ENCODE results near the gene CCDC92B. TPM values are rescaled to one million over a fixed set of nuclear protein-coding genes. Genes with fewer than 3 reads are reported as not detected.

CCDC92B gene
- total RNA-seq, 1 experiment from 2014 or later: 1.9 TPM

- POLR2A ChIA-PET (ENCODE audit: unreplicated experiment): no interaction called here
- peak overlapping the region; percentile 56 for H3K4me2 ChIP-seq
- CTCF ChIA-PET: no interaction called here
Observed at GRCh38 chr17:2795441-2796163, 46.1 kb upstream of the CCDC92B start.

DNA sequence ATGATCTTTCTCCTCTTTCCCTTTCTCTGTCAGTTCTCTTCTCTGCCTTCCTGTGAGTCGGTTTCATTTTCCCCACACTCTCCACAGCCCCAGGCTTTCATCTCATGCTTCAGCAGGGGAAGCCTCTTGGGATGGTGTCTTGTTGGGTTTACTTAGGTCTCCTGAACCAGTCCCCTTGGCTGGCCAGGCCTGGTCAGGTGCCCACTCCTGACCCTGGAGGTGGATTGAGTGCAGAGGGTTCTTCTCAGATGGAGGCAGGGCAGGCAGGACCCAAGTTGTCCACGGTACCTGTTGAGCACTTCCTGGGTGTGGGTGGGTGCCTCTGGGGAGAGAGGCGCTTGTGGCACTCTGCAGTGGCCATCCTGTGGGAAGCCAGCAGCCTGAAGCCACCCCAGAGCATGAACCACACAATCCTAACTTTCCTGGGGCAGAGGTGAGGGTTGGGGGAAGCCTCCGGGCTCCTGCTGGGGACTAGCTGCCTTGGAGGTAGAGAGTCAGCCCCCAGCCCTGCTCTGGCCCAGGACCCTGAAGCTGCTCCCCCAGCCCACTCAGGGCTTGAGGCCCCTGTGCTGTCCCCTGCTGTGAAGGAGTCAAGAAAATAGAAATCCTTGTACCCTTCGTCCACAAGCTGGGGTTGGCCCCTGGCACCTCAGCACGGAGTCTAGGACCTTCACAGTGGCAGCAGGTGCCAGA is 44.8 kb upstream of the CCDC92B start:
- peaks cover 4% of the 10 kb centered on the region; the same call in 1 of the 2 replicates for H3K4me1 ChIP-seq (replicated peaks; ENCODE audit: insufficient read depth)
- no peaks in the 10 kb centered on the region for H3K9me2 ChIP-seq (ENCODE audit: insufficient read depth)
- BruUV-seq (replicated peaks): no TSS peak
- ChIA-PET CTCF (no interaction called here), POLR2A (ENCODE audit: unreplicated experiment) (no interaction called here)
- no peaks in the 10 kb centered on the region for H3K36me3 ChIP-seq (ENCODE audit: low read depth)
- no peaks in the 10 kb centered on the region for H4K20me1 ChIP-seq (ENCODE audit: insufficient read depth)
- intact Hi-C loops (cut with micrococcal nuclease; ENCODE audit: unreplicated experiment): no loop called here
- TF ChIP-seq CTCF (conservative IDR thresholded peaks at IDR 0.05) (no peak), EZH2 (IDR thresholded peaks at IDR 0.05; ENCODE audit: low read depth) (no peak)
- no peak overlapping the region for H3K4me3 ChIP-seq
- peaks cover 8% of the 10 kb centered on the region; the same call in 1 of the 2 replicates for H3F3A ChIP-seq (ENCODE audit: insufficient read depth, low read depth)
- no peak overlapping the region for H2AFZ ChIP-seq
- H3K27ac ChIP-seq: no peak overlapping the region
- no peak overlapping the region for H3K4me2 ChIP-seq
- H3K79me2 ChIP-seq (ENCODE audit: low read depth): no peaks in the 10 kb centered on the region
- H3K27me3 ChIP-seq (ENCODE audit: insufficient read depth, low read depth): peaks cover 24% of the 10 kb centered on the region
- H3K9me3 ChIP-seq (ENCODE audit: insufficient read depth, low read depth): no peaks in the 10 kb centered on the region
- DNase-seq: no peak

More at GRCh38 chr17:2795441-2796163, 46.1 kb upstream of the CCDC92B start:
- peak overlapping the region; percentile 11; the same call in 1 of the 2 replicates for H3K4me3 ChIP-seq
- intact Hi-C loops (cut with micrococcal nuclease; ENCODE audit: unreplicated experiment): no loop called here
- no peaks in the 10 kb centered on the region for H4K20me1 ChIP-seq (ENCODE audit: insufficient read depth)
- peaks cover 30% of the 10 kb centered on the region for H3K27me3 ChIP-seq (ENCODE audit: insufficient read depth, low read depth)
- H3K9me2 ChIP-seq (ENCODE audit: insufficient read depth): no peaks in the 10 kb centered on the region
- peaks cover 4% of the 10 kb centered on the region; the same call in 1 of the 2 replicates for H3K4me1 ChIP-seq (replicated peaks; ENCODE audit: insufficient read depth)
- H2AFZ ChIP-seq: no peak overlapping the region
- peaks cover 8% of the 10 kb centered on the region; the same call in 1 of the 2 replicates for H3F3A ChIP-seq (ENCODE audit: insufficient read depth, low read depth)
- BruUV-seq (replicated peaks): no TSS peak
- no peaks in the 10 kb centered on the region for H3K9me3 ChIP-seq (ENCODE audit: insufficient read depth, low read depth)
- no peak overlapping the region for H3K27ac ChIP-seq
- no peak for DNase-seq
- no peaks in the 10 kb centered on the region for H3K36me3 ChIP-seq (ENCODE audit: low read depth)
- H3K79me2 ChIP-seq (ENCODE audit: low read depth): no peaks in the 10 kb centered on the region
- TF ChIP-seq CTCF (conservative IDR thresholded peaks at IDR 0.05): no peak
- no peak for TF ChIP-seq EZH2 (IDR thresholded peaks at IDR 0.05; ENCODE audit: low read depth)

DNA sequence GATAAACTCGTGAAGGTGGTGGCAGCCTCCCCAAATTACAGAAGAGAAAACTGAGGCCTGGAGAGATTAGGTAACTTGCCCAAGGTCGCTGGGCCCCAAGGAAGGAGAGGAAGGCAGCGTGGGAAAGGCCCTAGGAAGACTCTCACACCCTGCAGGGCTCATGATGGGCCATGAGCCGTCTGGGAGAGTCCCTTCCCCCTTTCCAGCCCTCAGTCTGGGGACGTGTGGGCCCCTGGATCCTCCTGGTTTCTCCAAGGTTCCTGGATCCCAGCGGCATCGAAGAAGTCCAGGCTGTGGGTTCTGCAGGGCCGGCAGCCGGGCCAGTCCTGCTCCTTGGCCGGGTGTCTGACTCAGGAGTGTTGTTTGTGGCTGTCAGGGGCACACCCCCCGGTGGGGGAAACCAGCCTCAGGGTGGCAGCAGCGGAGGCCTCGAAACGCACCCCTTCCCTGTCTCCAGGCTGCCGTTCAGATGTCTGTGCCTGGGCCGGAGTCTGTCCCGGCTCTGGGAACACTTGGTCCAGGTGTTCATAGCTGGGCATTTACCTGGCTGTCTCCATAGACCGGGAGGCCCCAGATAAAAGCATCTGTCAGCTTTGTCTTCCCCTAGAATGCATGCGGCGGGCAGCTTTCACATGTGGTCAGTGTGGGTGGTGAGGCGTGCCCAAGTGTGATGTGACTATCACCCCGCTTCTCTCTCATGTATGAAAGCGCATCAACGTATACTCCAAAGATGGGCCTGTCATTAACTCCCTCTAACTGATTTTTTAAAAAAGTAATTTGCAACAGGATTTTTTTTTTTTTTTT is 43.1 kb upstream of the CCDC92B start:
- no peak for DNase-seq
- no peaks in the 10 kb centered on the region for H3K36me3 ChIP-seq (ENCODE audit: low read depth)
- H2AFZ ChIP-seq: no peak overlapping the region
- H3K4me2 ChIP-seq: no peak overlapping the region
- H4K20me1 ChIP-seq (ENCODE audit: insufficient read depth): no peaks in the 10 kb centered on the region
- H3K9me3 ChIP-seq (ENCODE audit: insufficient read depth, low read depth): no peaks in the 10 kb centered on the region
- intact Hi-C loops (cut with micrococcal nuclease; ENCODE audit: unreplicated experiment): no loop called here
- no peaks in the 10 kb centered on the region for H3K9me2 ChIP-seq (ENCODE audit: insufficient read depth)
- H3K4me1 ChIP-seq (replicated peaks; ENCODE audit: insufficient read depth): peaks cover 4% of the 10 kb centered on the region; the same call in 1 of the 2 replicates
- H3K27me3 ChIP-seq (ENCODE audit: insufficient read depth, low read depth): peaks cover 24% of the 10 kb centered on the region
- peaks cover 6% of the 10 kb centered on the region; the same call in 1 of the 2 replicates for H3F3A ChIP-seq (ENCODE audit: insufficient read depth, low read depth)
- no TSS peak for BruUV-seq (replicated peaks)
- no peak overlapping the region for H3K27ac ChIP-seq
- TF ChIP-seq CTCF (conservative IDR thresholded peaks at IDR 0.05) (no peak), EZH2 (IDR thresholded peaks at IDR 0.05; ENCODE audit: low read depth) (no peak)
- ChIA-PET POLR2A (ENCODE audit: unreplicated experiment) (interaction anchor here (0.7 kb wide), 1 partner anchor 943 kb away, joined by 5 read pairs; no protein-coding TSS in a partner anchor), CTCF (no interaction called here)
- H3K4me3 ChIP-seq: no peak overlapping the region
- H3K79me2 ChIP-seq (ENCODE audit: low read depth): no peaks in the 10 kb centered on the region
